SK-N-SH treated with all-trans-retinoic acid at 6 μM for 48 hours (cell line): ENCODE data around the gene MINDY4B.

Source experiments
- BACH2 ChIP-seq: fragments of 250-450 bp; sonication (Bioruptor Pico); IDR thresholded peaks from 2 replicates; pipeline ENCODE4 v1.9.0; 2021; ENCODE audit warnings: mild to moderate bottlenecking, borderline replicate concordance
- PPARA ChIP-seq: fragments of 250-450 bp; sonication (Bioruptor Pico); IDR thresholded peaks from 2 replicates; pipeline ENCODE4 v1.5.0; 2020; ENCODE audit warnings: mild to moderate bottlenecking, borderline replicate concordance
- RARB ChIP-seq: fragments of 250-450 bp; sonication (Bioruptor Pico); IDR thresholded peaks from 2 replicates; pipeline ENCODE4 v1.8.0; 2021; ENCODE audit warnings: mild to moderate bottlenecking, moderate library complexity
- SNAI2 ChIP-seq: fragments of 250-450 bp; sonication (Bioruptor Pico); IDR thresholded peaks from 2 replicates; pipeline ENCODE4 v1.5.0; 2020; ENCODE audit warnings: mild to moderate bottlenecking, moderate library complexity
- TCF4 ChIP-seq: fragments of 250-450 bp; sonication (Bioruptor Pico); IDR thresholded peaks from 2 replicates; pipeline ENCODE4 v1.8.0; 2021; ENCODE audit warnings: mild to moderate bottlenecking, moderate library complexity, borderline replicate concordance
- ZC3H10 ChIP-seq: fragments of 250-450 bp; sonication (Bioruptor Pico); IDR thresholded peaks from 2 replicates; pipeline ENCODE4 v1.5.1; 2021; ENCODE audit warnings: mild to moderate bottlenecking, moderate library complexity
- ZFP30 ChIP-seq: fragments of 450-650 bp; formaldehyde crosslinking; IDR thresholded peaks from 2 replicates; pipeline ENCODE4 v1.5.0; 2022; ENCODE audit warnings: mild to moderate bottlenecking, moderate library complexity
- ZNF565 ChIP-seq: fragments of 450-650 bp; formaldehyde crosslinking; conservative IDR thresholded peaks from 2 replicates; pipeline ENCODE4 v1.5.0; 2020; ENCODE audit warnings: low read depth, mild to moderate bottlenecking, moderate library complexity
- TF ChIP-seq, protein P1 (sequence below): fragments of 250-450 bp; sonication (Bioruptor Pico); IDR thresholded peaks from 2 replicates; pipeline ENCODE4 v1.8.0; 2020; ENCODE audit warnings: mild to moderate bottlenecking, moderate library complexity, borderline replicate concordance
- TF ChIP-seq, protein P2 (sequence below): fragments of 250-450 bp; sonication (Bioruptor Pico); IDR thresholded peaks from 2 replicates; pipeline ENCODE4 v1.5.1; 2021; ENCODE audit warnings: mild to moderate bottlenecking, moderate library complexity

GRCh38 chr3:150897592-150897991 is 7.6 kb downstream of the MINDY4B start:
- TF ChIP-seq RARB (no peak), ZNF565 (no peak), TCF4 (no peak), SNAI2 (no peak), ZFP30 (CRISPR knock-in tag) (no peak), BACH2 (CRISPR knock-in tag) (no peak), ZC3H10 (CRISPR knock-in tag) (no peak), PPARA (CRISPR knock-in tag) (no peak)
- TF ChIP-seq, protein P1, sequence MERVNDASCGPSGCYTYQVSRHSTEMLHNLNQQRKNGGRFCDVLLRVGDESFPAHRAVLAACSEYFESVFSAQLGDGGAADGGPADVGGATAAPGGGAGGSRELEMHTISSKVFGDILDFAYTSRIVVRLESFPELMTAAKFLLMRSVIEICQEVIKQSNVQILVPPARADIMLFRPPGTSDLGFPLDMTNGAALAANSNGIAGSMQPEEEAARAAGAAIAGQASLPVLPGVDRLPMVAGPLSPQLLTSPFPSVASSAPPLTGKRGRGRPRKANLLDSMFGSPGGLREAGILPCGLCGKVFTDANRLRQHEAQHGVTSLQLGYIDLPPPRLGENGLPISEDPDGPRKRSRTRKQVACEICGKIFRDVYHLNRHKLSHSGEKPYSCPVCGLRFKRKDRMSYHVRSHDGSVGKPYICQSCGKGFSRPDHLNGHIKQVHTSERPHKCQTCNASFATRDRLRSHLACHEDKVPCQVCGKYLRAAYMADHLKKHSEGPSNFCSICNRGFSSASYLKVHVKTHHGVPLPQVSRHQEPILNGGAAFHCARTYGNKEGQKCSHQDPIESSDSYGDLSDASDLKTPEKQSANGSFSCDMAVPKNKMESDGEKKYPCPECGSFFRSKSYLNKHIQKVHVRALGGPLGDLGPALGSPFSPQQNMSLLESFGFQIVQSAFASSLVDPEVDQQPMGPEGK (CRISPR knock-in tag) = no peak
- TF ChIP-seq, protein P2, sequence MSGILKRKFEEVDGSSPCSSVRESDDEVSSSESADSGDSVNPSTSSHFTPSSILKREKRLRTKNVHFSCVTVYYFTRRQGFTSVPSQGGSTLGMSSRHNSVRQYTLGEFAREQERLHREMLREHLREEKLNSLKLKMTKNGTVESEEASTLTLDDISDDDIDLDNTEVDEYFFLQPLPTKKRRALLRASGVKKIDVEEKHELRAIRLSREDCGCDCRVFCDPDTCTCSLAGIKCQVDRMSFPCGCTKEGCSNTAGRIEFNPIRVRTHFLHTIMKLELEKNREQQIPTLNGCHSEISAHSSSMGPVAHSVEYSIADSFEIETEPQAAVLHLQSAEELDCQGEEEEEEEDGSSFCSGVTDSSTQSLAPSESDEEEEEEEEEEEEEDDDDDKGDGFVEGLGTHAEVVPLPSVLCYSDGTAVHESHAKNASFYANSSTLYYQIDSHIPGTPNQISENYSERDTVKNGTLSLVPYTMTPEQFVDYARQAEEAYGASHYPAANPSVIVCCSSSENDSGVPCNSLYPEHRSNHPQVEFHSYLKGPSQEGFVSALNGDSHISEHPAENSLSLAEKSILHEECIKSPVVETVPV = no peak
